NOMO-1 treated with DMSO at 0.1 percent for 48 hours (cell line): ENCODE measurements around the gene THADA.
A peak's percentile ranks its signal among the peaks of the same experiment; 100 is the strongest.

Experiments
- DNase-seq: peaks from one replicate; lab custom pipeline; 2025; ENCODE audit not compliant: unreplicated experiment; lab: John Stamatoyannopoulos, UW

Gene THADA

GRCh38 chr2:43328832-43329231, 267.0 kb downstream of the THADA start:
- DNase-seq = no peak

DNA sequence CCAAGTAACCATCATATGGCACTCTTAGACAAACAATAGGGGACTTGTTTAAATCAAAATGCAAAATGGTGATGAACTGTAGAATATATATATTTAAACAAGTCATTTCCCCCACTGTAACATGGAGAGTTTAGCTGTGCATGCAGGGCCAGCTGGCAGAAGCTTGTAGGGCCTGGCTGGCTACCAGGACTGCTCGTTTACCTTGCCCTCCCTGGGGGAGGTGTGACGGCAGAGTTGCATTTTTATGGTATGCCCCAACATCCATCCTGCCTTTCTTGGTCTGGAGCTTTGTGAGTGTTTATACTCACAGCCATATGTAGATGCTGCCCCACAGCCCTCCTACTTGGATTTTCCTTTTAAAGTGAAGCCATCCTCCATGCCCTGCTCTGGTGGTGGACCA, 267.7 kb downstream of the THADA start:
- DNase-seq = no peak

DNA sequence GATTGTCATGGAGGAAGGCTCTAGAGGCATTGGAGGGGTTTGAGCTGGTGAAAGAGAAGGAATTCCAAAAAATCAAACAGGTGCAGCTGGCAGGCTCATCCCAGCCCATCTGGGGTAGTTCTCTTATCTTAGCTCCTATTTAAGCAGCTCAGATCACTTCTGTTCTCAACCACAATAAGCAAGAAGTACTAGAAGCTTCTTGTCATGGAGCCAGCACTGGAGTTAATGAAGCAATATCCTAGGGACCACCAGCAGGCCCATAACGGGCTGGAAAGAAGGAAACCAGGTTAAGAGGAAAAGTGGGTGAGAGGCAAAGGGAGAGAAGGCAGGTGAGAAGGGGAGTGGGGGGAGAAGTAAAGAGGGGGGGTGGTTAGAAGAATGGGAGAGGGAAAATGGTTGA, 268.7 kb downstream of the THADA start:
- peak; percentile 62 for DNase-seq

- DNase-seq = no peak
Measured at GRCh38 chr2:43326101-43326825, 269.6 kb downstream of the THADA start.

DNA sequence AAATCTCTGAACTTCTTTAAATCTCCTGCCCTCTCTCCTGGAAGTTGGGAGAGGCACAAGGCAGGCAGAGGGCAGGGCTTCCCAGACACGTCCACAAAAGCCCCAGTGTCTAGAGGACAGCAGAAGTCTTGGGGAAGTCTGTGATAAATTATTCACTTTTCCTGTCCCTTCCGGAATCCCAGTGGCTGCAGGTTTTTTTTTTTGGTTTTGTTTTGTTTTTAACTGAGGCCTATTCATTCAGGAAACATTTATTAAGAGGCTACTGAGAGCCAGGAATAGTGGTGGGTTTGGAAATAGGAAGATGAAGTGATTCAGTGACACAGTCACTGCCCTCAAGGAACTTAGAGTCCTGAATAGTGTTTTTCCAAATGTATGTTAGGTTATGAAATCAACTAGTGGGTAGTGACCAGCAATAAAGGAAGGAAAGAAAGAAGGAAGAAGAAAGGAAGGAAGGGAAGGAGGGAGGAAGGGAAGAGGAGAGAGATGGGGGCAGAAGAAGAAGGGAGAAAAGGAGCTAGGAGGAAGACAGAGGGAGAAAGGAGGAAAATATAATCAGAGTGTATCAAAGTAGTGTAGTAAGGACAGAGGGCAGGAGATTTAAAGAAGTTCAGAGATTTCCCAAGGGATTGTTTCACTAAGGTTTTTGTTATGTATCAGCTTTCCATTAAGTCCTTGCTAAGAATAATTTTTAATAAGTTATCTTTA, 270.6 kb downstream of the THADA start:
- DNase-seq = no peak

DNA sequence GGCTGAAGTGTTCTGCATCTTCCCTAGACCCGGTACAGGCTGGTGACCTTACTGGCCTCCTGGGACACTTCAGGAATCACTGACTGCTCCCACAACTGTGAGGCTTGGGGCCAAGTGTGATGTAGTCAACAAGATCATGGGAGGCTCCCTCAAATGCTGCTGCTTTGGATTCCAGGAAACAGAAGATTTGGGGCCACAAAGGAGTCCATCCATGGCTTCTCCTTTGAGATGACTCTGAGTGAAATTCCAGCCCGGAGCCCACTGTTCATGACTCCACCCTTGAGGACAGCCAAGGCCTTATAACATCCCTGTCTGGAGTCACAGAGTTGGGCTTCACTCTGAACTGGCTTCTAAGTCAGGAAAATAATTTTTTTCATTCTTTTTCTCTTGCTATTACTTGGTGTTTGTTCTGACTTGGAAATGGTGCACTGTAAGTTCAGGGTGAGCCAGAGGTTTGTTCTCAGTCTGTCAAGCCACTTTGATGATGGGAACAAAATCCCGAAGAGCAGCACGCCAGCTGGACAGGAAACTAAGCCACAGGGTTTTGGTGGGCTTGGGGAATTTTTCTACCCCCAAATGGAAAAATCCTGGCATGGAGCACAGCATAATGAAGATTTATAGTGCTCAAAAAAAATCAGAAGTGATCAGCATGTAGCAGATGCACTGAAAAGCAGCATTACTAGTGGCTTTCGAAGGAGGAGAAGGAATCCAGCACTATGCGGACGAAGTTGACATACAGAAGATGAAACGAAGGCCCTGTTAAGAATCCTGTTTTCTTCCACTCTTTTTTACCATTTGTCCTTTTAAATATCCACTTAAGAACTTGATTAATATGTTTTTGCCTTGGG, 271.4 kb downstream of the THADA start:
- DNase-seq = no peak

DNA sequence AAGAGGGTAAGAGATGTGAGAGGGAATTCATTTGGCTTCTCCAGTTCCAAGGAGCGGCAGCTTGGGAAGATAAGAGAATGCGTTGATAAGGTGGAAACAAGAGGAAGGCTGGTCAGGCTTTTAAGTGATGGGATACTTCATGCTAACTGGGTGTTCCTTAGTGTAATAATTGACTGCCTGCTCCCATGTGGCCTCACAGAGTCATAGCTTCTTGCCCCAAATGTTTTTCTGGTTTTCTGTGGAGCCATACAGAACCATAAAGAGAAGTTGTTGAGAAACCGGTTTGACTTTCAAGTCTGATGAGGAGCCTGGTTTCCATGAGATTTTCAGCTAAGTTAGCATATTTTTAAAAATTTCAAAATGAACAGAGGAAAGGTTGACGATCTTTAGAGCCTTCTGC, 272.0 kb downstream of the THADA start:
- no peak for DNase-seq

DNA sequence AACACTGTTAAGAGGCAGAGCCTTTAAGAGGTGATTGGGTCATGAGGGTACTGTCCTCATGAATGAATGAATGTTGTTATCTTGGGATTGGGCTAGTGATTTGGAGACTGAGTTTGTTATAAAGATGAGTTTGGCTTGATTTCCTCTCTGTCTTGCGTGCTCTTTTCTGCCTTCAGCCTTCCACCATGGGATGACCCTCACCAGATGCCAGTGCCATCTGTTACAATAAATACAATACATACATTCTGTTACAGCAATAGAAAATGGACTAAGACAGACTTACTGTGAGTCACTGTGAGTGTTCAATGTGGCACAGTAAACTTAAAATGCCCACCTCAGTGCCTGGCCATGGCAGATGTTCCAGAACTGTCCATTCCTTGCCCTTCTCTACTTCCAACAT, 274.4 kb downstream of the THADA start:
- no peak for DNase-seq

- DNase-seq = no peak
Measured at GRCh38 chr2:43319541-43319940, 276.3 kb downstream of the THADA start.

GRCh38 chr2:43318791-43319190, 277.0 kb downstream of the THADA start:
- no peak for DNase-seq

DNA sequence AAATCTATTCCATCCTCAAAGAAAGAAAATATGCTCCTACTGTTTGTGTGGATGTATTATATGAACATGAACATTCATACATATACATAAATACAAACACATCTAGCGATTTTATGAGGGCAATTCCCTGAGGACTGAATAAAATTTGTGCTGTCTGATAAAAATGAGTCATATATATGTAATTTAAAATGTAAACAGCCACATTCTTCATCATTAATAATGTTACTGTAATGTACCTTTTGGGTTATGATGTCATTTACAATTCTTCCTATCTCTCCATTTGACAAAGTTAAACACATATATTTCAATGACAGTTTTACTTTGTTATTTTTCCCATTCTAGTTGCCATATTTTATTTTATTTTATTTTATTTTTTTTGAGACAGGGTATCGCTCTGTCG, 278.2 kb downstream of the THADA start:
- DNase-seq = no peak

DNA sequence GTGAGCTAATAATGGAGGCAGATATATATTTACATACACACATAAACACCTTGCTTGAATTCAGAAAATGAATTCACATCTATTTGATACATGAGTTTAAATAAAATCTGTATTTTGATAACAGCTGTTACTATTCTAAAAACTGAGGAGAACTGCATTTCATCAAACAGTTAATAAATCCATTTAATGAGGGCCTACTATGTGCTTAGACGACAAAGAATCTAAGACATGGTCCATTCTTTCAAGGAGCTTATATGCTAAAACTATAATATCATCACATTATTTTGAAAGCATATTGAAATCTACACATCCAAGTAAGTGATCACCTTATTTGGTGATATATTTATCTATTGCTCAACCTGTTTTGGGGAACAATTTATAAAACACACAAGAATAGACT, 278.6 kb downstream of the THADA start:
- DNase-seq = no peak

DNA sequence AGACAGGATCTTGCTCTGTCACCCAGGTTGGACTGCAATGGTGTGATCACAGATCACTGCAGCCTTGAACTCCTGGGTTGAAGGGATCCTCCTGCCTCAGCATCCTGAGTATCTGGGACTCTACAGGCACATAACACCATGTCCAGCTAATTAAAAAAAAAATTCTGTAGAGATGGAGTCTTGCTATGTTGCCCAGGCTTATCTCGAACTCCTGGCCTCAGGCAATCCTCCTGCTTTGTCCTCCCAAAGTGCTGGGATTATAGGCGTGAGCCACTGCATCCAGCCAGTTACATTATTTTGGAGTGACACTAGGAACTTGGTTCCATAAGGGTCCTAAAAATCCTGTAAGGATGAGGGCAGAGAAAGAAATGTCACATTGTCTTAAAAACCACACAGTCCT, 280.4 kb downstream of the THADA start:
- DNase-seq = no peak

- no peak for DNase-seq
Measured at GRCh38 chr2:43314299-43314927, 281.4 kb downstream of the THADA start.

GRCh38 chr2:43313642-43314017, 282.2 kb downstream of the THADA start:
- DNase-seq = no peak

GRCh38 chr2:43312755-43313641, 282.8 kb downstream of the THADA start:
- DNase-seq = peak; percentile 16

- no peak for DNase-seq
Measured at GRCh38 chr2:43311276-43311675, 284.6 kb downstream of the THADA start.

DNA sequence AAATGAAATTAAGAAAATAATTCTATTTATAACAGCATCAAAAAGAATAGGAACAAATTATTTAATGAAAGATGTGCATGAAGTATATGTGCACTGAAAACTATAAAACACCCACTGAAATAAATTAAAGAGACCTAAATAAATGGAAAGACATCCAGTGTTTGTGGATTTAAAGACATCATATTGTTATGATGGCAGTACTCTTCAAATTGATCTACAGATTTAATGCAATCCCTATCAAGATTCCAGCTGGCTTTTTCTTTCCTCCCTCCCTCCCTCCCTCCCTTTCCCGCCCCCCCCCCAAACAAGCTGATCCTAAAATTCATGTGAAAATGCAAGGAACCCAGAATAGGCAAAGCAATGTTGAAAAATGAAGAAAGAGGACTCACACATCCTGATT, 285.9 kb downstream of the THADA start:
- no peak for DNase-seq

- no peak for DNase-seq
Measured at GRCh38 chr2:43307973-43308372, 287.9 kb downstream of the THADA start.

DNA sequence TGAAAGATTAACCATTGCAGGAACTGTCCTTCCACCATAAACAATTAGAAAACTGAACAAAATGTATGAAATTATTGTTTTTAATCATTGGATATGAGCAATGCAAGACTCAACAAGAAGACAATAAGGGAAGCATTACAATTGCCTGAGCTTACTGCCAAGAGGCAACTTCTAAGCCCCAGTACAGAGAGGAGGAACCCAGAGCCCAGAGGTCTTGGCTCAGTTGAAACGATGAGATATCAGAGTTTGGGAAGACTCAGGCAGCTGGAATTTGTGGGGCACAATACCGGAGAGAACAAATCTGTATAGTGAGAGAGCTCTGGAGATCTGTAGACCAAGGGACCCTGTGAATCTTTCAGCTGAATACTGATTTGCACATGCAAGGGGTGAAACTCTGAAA, 288.8 kb downstream of the THADA start:
- no peak for DNase-seq
